ENCODE data around the gene CCND1. TPM values are rescaled to one million over a fixed set of nuclear protein-coding genes. Genes with fewer than 3 reads are reported as not detected.

The CCND1 gene
- total and polyA plus RNA-seq, 2 of the 8 experiments (the other 6 are each of a cell fraction or from before 2014, with no cell fraction given): 64.5 to 170 TPM

- no peak for TF ChIP-seq E2F6 (IDR thresholded peaks at IDR 0.05)
Observed at GRCh38 chr11:69595805-69596665, 44.9 kb upstream of the CCND1 start (continued).

Data from H1 (cell line).